T-helper 17 cell (primary cell): ENCODE measurements around the gene KATNAL1. TPM values are rescaled to one million over a fixed set of nuclear protein-coding genes. Genes with fewer than 3 reads are reported as not detected.
"Not testable (repeated sequence)": the region's sequence is repeated elsewhere in the genome, so short reads cannot be mapped to it uniquely, and the experiment has no call there.

Experiments used
- ATAC-seq: fragments of 150-1000 bp; cut with Tn5 transposase; 2 replicates; pipeline ENCODE4 v1.10.0; 2021; ENCODE audit warnings: mild to moderate bottlenecking, moderate library complexity
- DNase-seq, 3 donors: peaks; one replicate each; pipeline versions ENCODE4 v3.0.0 to v3.0.0-alpha.2; 2020 to 2021
- H3K9me3 ChIP-seq: one replicate; pipeline ENCODE4 v1.7.0; 2013; ENCODE audit warnings: low read length, mild to moderate bottlenecking; ENCODE audit not compliant: control insufficient read depth, poor library complexity, severe bottlenecking
- H3K27ac Mint-ChIP-seq: one replicate; pipeline ENCODE4 v1.8.0; 2022; ENCODE audit warnings: mild to moderate bottlenecking, moderate library complexity, mixed read lengths
- H3K27me3 Mint-ChIP-seq: one replicate; pipeline ENCODE4 v1.8.0; 2022; ENCODE audit warnings: mixed read lengths
- H3K36me3 Mint-ChIP-seq: one replicate; pipeline ENCODE4 v1.8.0; 2022; ENCODE audit warnings: low read depth, mixed read lengths
- H3K4me1 Mint-ChIP-seq: one replicate; pipeline ENCODE4 v1.8.0; 2022; ENCODE audit warnings: mild to moderate bottlenecking, mixed read lengths
- H3K4me3 Mint-ChIP-seq: one replicate; pipeline ENCODE4 v1.8.0; 2022; ENCODE audit warnings: mild to moderate bottlenecking, moderate library complexity, mixed read lengths
- total RNA-seq, 4 donors: library from RNA in 2 of 4; stranded (reverse) in 2 of 4; gene quantifications; one replicate each; pipeline ENCODE4 v1.2.3 and lab custom pipeline; 2022 to 2026

The KATNAL1 gene
- total RNA-seq, 2 donors from 2014 or later: 10.6 to 11.8 TPM

DNA sequence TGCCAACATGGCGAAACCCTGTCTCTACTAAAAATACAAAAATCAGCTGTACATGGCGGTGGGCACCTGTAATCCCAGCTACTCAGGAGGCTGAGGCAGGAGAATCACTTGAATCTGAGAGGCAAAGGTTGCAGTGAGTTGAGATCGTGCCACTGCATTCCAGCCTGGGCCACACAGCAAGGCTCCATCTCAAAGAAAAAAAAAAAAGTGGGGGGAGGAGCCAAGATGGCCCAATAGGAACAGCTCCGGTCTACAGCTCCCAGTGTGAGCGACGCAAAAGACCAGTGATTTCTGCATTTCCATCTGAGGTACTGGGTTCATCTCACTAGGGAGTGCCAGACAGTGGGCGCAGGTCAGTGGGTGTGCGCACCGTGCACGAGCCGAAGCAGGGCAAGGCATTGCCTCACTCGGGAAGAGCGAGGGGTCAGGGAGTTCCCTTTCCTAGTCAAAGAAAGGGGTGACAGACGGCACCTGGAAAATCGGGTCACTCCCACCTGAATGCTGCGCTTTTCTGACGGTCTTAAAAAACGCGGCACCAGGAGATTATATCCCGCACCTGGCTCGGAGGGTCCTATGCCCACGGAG is 48.1 kb downstream of the KATNAL1 start:
- not testable (repeated sequence) for ATAC-seq, H3K27ac Mint-ChIP-seq, H3K9me3 ChIP-seq, H3K4me1 Mint-ChIP-seq, H3K4me3 Mint-ChIP-seq, H3K27me3 Mint-ChIP-seq, H3K36me3 Mint-ChIP-seq, DNase-seq

DNA sequence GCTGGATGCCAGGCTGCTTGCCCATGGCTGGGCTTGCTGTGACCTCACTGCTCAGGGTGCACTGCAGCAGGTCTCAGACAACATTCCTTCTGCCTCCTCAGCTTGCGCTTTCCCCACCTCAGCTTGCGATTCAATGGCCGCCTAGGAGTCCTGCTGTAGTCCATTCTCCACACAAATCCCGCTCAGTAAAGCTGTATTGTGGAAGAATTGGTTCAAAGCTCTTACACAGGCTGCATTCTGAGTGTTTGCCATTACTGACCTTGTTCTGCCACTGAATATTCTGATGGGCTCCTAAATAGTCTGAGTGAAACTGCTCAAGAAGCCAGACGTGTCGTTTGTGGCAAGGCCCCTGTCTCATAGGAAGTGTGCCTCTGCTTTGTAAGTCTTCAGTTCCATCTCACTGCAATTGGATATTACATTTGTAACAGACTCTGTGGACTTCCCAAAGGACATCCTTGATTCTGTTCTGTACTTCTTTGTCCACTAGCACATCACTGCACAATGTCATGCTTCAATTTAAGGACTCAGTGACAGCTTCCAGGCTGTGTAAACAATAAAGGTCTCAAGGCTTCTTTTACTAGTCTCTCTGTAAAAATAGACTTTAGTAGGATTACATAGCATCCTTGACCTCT is 49.8 kb downstream of the KATNAL1 start:
- Mint-ChIP-seq H3K4me3 (no peak overlapping the region), H3K4me1 (peaks cover 7% of the 10 kb centered on the region), H3K27ac (no peak overlapping the region), H3K36me3 (no peaks in the 10 kb centered on the region), H3K27me3 (no peaks in the 10 kb centered on the region)
- H3K9me3 ChIP-seq: no peaks in the 10 kb centered on the region
- DNase-seq (no peak), ATAC-seq (no peak)

DNA sequence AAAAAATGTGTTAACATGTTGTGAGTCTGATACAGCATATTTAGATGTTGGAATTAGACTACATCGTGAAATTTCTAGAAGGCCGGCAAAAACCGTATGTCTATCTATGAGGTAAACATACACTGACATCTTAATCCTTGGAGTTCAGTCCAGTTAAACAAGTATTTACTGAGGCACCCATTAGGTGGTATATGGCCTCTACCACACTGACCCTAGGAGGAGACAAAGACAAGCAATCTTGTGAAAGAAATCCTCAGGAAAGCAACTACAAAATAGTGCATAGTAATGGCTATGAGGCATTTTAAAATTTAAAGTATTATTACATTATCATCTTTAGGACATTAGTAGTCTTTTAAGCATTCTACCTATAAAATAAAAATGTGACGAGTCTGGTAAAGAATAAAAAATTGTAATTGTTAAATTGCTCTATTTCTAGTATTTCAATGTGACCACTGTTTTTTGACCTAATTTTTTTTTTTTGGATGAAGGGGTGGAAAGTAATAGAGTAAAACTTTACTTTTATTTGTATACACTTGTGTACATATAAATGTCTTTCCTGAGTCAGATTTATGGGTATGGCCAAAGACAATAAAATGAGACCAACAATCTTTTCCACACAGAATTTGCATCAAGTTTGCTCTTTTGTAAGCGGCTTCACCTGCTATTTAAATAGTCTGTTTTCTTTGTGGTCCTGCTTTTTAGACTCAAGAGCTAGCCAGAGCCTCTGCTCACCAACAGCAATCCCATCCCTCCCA is 50.5 kb downstream of the KATNAL1 start:
- H3K9me3 ChIP-seq: no peaks in the 10 kb centered on the region
- Mint-ChIP-seq H3K4me1 (peaks cover 7% of the 10 kb centered on the region), H3K27me3 (no peaks in the 10 kb centered on the region), H3K27ac (no peak overlapping the region), H3K4me3 (no peak overlapping the region), H3K36me3 (no peaks in the 10 kb centered on the region)
- DNase-seq: no peak
- no peak for ATAC-seq

DNA sequence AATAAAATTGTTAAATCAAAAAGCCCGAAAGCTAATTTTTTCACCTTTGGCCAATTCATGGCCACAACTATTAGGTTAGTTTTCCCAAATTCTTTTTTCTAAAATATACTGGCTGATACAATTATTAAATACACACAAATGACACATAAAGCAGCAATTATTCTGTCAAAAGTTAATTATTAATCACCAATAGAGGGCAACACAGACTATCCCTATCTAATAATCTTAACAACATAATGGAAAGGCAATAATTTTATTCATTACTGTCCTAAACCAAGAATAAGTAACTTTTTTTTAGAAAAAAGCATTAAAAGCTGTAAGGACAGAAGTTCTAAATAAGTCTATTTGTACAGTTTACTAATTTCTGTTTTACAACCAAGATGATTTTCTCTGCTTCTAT is 51.7 kb downstream of the KATNAL1 start:
- H3K4me1 Mint-ChIP-seq: peaks cover 7% of the 10 kb centered on the region
- DNase-seq (no peak), ATAC-seq (no peak)

DNA sequence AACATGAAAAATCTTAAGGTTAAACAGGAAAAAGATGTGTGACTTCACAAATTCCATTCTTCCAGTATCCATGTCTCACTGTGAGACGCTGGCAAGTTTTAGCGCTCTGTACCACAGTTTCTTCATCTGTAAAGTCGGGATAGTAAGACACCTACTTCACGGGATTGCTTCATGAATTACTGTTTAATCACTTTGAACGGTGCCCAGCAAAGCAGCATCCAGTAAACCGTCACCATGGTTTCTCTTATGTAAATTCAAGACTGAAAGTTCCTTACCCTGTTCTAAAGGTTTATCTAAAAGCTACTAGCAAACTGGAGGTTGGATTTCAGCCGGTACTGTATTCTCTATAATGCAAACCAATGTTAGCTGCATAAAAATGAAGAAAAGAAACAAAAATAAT is 53.5 kb downstream of the KATNAL1 start:
- Mint-ChIP-seq H3K27ac (no peak overlapping the region), H3K4me3 (no peak overlapping the region), H3K4me1 (peaks cover 7% of the 10 kb centered on the region), H3K36me3 (no peaks in the 10 kb centered on the region), H3K27me3 (no peaks in the 10 kb centered on the region)
- DNase-seq (no peak), ATAC-seq (no peak)
- H3K9me3 ChIP-seq: no peaks in the 10 kb centered on the region

More for the DNA sequence above, 51.7 kb downstream of the KATNAL1 start:
- Mint-ChIP-seq H3K4me3 (no peak overlapping the region), H3K27ac (no peak overlapping the region), H3K27me3 (no peaks in the 10 kb centered on the region), H3K36me3 (no peaks in the 10 kb centered on the region)
- H3K9me3 ChIP-seq: no peaks in the 10 kb centered on the region

DNA sequence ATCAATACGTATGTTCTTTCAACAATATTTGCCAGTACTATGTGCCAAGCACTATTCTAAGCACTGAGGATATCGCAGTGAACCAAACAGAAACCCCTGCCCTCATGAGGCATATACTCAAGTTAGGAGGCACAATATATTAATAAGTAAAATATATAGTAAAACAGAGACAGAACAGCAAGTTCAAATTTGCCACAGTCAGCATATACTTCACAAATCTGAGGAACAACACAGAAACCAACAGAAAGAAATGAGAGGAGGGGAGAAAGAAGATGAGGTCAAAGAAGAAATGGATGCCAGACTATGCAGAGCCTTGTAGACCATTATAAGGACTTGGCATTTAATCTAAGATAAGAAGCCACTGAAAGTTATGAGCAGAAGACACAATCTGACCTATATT is 59.9 kb downstream of the KATNAL1 start:
- Mint-ChIP-seq H3K36me3 (peaks cover 6% of the 10 kb centered on the region), H3K27ac (no peak overlapping the region), H3K27me3 (no peaks in the 10 kb centered on the region)

DNA sequence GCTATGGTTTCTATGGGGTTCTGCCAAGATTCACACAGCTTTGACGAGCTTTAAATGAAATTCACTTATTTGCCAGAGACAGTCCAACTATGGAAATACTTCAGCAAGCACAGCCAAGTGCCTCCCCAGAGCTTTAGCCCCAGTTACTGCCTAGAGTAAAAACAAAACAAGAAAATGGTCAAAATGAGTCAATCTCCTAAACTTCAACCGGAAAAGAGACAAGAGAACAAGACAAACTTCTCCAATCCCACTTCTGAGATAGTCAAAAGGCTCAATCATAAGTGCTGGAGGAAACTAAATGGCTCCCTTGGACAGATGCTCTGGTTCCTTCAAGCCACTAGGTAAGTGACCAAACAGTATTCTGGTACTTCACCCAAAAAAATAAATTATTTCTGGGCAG is 65.8 kb downstream of the KATNAL1 start:
- no peak overlapping the region for H3K27ac Mint-ChIP-seq
- peaks cover 8% of the 10 kb centered on the region for H3K36me3 Mint-ChIP-seq
- ATAC-seq (no peak), DNase-seq (no peak)
- H3K4me1 Mint-ChIP-seq: peaks cover 2% of the 10 kb centered on the region
- H3K4me3 Mint-ChIP-seq: no peak overlapping the region
- no peaks in the 10 kb centered on the region for H3K9me3 ChIP-seq
- no peaks in the 10 kb centered on the region for H3K27me3 Mint-ChIP-seq

More for the DNA sequence above, 59.9 kb downstream of the KATNAL1 start:
- H3K9me3 ChIP-seq: no peaks in the 10 kb centered on the region
- DNase-seq: no peak
- Mint-ChIP-seq H3K4me1 (peaks cover 2% of the 10 kb centered on the region), H3K4me3 (no peak overlapping the region)
- ATAC-seq: no peak

DNA sequence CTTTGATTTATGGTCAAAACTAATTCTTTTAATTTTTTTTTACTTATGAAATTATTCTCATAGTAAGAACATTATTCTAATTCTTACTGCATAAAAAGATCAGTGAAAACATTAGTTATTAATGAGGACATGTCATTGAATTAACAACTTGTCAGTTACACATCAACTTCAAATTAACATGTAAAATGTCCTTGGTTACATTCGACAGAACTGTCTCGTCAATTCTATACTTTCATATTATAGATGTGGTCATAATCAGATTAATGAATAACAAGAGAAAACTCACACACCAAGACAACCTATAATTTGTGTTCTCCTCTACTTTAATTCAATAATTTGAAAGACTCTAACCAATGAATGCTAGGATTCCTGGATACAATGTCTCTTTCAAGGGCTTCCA is 66.7 kb downstream of the KATNAL1 start:
- Mint-ChIP-seq H3K27me3 (no peaks in the 10 kb centered on the region), H3K36me3 (peaks cover 6% of the 10 kb centered on the region), H3K4me3 (no peak overlapping the region), H3K4me1 (peaks cover 2% of the 10 kb centered on the region), H3K27ac (no peak overlapping the region)
- no peak for DNase-seq
- no peak for ATAC-seq
- H3K9me3 ChIP-seq: no peaks in the 10 kb centered on the region

DNA sequence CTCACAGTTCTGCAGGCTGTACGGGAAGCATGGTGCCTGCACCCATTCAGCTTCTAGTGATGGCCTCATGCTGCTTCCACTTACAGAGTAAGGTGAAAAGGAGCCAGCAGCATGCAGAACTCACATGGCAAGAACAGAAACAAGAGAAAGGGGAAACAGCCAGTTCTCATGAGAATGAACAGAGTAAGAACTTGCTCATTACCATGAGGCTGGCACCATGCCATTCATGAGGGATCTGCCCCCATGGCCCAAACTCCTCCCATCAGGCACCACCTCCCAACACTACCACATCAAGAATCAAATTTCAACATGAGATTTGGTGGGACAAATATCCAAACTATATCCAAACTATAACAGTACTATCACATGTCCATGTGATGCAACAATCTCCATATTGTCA is 72.1 kb downstream of the KATNAL1 start:
- Mint-ChIP-seq H3K27ac (no peak overlapping the region), H3K4me1 (no peaks in the 10 kb centered on the region), H3K4me3 (no peak overlapping the region), H3K27me3 (no peaks in the 10 kb centered on the region), H3K36me3 (peaks cover 5% of the 10 kb centered on the region)
- DNase-seq: no peak
- no peak for ATAC-seq
- no peaks in the 10 kb centered on the region for H3K9me3 ChIP-seq

DNA sequence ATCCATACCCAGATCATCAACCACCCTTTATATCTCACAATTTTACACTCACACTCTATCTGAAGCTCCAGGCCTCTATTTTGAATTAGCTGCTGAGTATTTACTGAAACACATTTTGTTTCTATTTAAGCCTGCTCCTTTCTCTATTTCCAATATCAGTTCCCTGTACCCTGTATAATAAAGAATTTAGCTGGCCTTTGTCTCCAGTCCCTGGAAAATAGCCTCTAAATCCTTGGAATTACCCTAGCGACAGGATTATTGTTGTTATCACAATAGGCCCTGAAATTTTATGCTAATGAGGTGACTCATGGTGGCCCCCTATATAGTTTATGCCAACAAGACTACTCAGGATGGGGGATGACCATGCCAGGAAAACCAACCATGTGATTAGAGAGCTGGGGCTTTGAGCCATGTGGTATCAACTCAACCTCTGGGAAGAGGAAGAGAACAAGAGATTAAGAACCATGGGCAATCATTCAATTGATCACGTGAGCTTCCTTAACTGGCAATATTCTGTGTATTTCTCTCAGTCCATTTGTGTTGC is 72.7 kb downstream of the KATNAL1 start:
- Mint-ChIP-seq H3K27ac (no peak overlapping the region), H3K27me3 (no peaks in the 10 kb centered on the region), H3K36me3 (peaks cover 4% of the 10 kb centered on the region), H3K4me3 (no peak overlapping the region), H3K4me1 (no peaks in the 10 kb centered on the region)
- H3K9me3 ChIP-seq: no peaks in the 10 kb centered on the region
- DNase-seq (no peak), ATAC-seq (no peak)

DNA sequence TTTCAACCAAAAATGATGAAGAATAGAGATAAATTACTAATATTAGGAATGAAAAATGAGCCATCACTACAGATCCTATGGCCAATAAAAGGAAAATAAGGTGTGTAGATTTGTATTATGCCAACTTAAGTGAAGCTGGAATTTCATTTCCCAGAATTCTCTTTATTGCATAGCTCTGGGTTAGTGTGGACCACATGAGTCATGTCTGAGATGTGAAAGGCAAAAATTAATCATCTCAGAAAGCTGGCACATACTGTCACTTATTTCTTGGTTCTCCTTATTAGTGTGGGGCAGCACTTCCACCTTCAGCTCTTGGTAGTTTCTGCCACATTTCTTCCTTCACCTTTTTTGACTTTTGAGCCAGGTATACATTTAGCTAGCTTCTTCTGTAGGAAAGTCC is 82.6 kb downstream of the KATNAL1 start:
- H3K27me3 Mint-ChIP-seq: no peaks in the 10 kb centered on the region
- H3K4me3 Mint-ChIP-seq: no peak overlapping the region
- no peaks in the 10 kb centered on the region for H3K4me1 Mint-ChIP-seq
- ATAC-seq (no peak), DNase-seq (no peak)
- H3K9me3 ChIP-seq: peaks cover 3% of the 10 kb centered on the region
- H3K27ac Mint-ChIP-seq: no peak overlapping the region
- H3K36me3 Mint-ChIP-seq: peaks cover 6% of the 10 kb centered on the region

DNA sequence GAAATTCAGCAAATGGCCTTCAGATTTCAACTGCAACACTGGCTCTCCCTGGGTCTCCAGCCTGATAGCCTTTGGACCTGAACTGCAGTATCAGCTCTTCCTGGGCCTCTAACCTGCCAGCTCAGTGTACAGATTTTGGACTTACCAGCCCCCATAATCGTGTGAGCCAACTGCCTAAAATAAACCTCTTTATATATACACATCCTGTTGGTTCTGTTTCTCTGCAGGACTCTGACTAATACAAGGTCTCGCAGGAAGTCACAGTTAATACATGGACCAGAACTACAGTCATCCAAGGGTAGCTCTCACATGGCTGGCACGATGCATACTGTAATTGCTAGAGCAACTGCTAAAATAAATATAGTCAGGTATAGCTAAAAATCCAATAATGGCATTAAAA is 85.1 kb downstream of the KATNAL1 start:
- peaks cover 3% of the 10 kb centered on the region for H3K9me3 ChIP-seq
- no peak overlapping the region for H3K4me3 Mint-ChIP-seq
- H3K4me1 Mint-ChIP-seq: no peaks in the 10 kb centered on the region
- DNase-seq (no peak), ATAC-seq (no peak)
- no peaks in the 10 kb centered on the region for H3K27me3 Mint-ChIP-seq
- no peak overlapping the region for H3K27ac Mint-ChIP-seq
- H3K36me3 Mint-ChIP-seq: peaks cover 4% of the 10 kb centered on the region

DNA sequence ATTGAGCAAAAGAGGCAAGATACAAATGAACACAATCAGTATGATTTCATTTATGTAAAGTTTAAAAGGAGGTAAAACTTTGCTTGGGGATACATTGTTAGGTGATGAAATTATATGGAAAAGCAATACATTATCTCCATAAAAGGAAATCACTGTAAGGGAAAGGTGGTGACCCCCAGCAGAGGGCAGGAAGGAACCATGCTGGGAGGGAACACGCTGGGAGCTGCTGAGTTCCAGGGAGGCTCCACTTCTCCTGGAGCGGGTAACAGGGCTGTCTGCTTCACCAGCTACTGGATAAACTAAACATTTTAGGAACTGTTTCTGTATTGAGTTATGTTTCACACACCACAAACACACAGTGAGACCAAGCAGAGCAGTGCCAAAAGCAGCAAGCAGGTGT is 91.2 kb downstream of the KATNAL1 start:
- DNase-seq (no peak), ATAC-seq (no peak)
- H3K36me3 Mint-ChIP-seq: no peaks in the 10 kb centered on the region
- H3K27me3 Mint-ChIP-seq: no peaks in the 10 kb centered on the region
- H3K9me3 ChIP-seq: no peaks in the 10 kb centered on the region
- H3K27ac Mint-ChIP-seq: no peak overlapping the region
- H3K4me1 Mint-ChIP-seq: no peaks in the 10 kb centered on the region
- no peak overlapping the region for H3K4me3 Mint-ChIP-seq
